Keratinocyte (primary cell): Measurements from ENCODE around the gene KRT8.

Experiments
- EZH2 ChIP-seq: IDR thresholded peaks from one replicate; pipeline ENCODE4 v1.6.1; 2012; ENCODE audit warnings: inconsistent platforms, mild to moderate bottlenecking, low read length, moderate library complexity
- TF ChIP-seq, protein P1 (sequence below), 3 experiments: IDR thresholded peaks in 1 of 3; conservative IDR thresholded peaks in 1 of 3; optimal IDR thresholded peaks in 1 of 3; 2 replicates in 2 of 3; 3 replicates in 1 of 3; pipeline versions ENCODE3 to v1.5.1; 2011; ENCODE audit warnings: low read length in 3 of 3, mild to moderate bottlenecking in 3 of 3, moderate library complexity in 2 of 3, control low read depth in 1 of 3, inconsistent platforms in 1 of 3; ENCODE audit not compliant: insufficient read depth in 2 of 3; ENCODE audit errors: extremely low read depth in 1 of 3

GRCh38 chr12:52944683-52945388 is 40.0 kb upstream of the KRT8 start:
- TF ChIP-seq, protein P1, sequence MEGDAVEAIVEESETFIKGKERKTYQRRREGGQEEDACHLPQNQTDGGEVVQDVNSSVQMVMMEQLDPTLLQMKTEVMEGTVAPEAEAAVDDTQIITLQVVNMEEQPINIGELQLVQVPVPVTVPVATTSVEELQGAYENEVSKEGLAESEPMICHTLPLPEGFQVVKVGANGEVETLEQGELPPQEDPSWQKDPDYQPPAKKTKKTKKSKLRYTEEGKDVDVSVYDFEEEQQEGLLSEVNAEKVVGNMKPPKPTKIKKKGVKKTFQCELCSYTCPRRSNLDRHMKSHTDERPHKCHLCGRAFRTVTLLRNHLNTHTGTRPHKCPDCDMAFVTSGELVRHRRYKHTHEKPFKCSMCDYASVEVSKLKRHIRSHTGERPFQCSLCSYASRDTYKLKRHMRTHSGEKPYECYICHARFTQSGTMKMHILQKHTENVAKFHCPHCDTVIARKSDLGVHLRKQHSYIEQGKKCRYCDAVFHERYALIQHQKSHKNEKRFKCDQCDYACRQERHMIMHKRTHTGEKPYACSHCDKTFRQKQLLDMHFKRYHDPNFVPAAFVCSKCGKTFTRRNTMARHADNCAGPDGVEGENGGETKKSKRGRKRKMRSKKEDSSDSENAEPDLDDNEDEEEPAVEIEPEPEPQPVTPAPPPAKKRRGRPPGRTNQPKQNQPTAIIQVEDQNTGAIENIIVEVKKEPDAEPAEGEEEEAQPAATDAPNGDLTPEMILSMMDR (optimal IDR thresholded peaks at IDR 0.05 in 1 of 3, IDR thresholded peaks at IDR 0.05 in 1 of 3, conservative IDR thresholded peaks at IDR 0.05 in 1 of 3; ENCODE audit: extremely low read depth in 1 of 3, insufficient read depth in 2 of 3, low read length in 3 of 3) = no peak
- no peak for TF ChIP-seq EZH2
